HCT116 (cell line): Measurements from ENCODE around the gene USP47. TPM values are rescaled to one million over a fixed set of nuclear protein-coding genes. Genes with fewer than 3 reads are reported as not detected.

Experiments
- ATAC-seq: fragments of 200-7000 bp; cut with Tn5 transposase; 2 replicates; pipeline ENCODE4 v1.9.1; 2020; ENCODE audit warnings: mild to moderate bottlenecking, moderate library complexity
- BruUV-seq: library from RNA; stranded (reverse); fragments of 400-500 nt; replicated peaks from 2 replicates; lab custom pipeline; 2021; lab: Mats Ljungman, UMichigan
- CTCF ChIA-PET: fragments of 300-600 bp; sonication (Branson Sonifier 250); formaldehyde crosslinking; loops from one replicate; lab custom pipeline; 2021; ENCODE audit warnings: antibody characterized with exemption; lab: Charles Lee
- POLR2A ChIA-PET: fragments of 300-600, 350-600 bp; sonication (Branson Sonifier 250); formaldehyde crosslinking; loops from one replicate; lab custom pipeline; 2021; ENCODE audit warnings: antibody characterized with exemption; lab: Charles Lee
- RAD21 ChIA-PET, 2 experiments: fragments of 300-600 bp; sonication (Branson Sonifier 250); formaldehyde crosslinking; loops; one replicate each; lab custom pipeline; 2023; ENCODE audit warnings: low total read pairs in 2 of 2; ENCODE audit not compliant: uncharacterized antibody in 2 of 2, unreplicated experiment in 2 of 2, low non-redundant PET in 1 of 2; lab: Charles Lee
- DNase-seq: peaks from one replicate; pipeline ENCODE4 v3.0.0-alpha.2; 2010; ENCODE audit warnings: low read depth, low spot score
- H2AFZ ChIP-seq: fragments of 200-600 bp; shearing (Covaris generic), sonication (generic); 2 replicates; pipeline ENCODE4 v1.6.1; 2017; ENCODE audit warnings: low read depth, mixed run types, mixed read lengths, antibody characterized with exemption, low read length; ENCODE audit not compliant: poor library complexity, severe bottlenecking
- H3K27ac ChIP-seq: 2 replicates; pipeline ENCODE4 v1.5.1; 2012; ENCODE audit warnings: low read depth, low read length
- H3K27me3 ChIP-seq: fragments of 200-600 bp; sonication (generic); 2 replicates; pipeline ENCODE4 v1.6.1; 2016; ENCODE audit warnings: mixed run types, low read length, mixed read lengths; ENCODE audit not compliant: insufficient read depth
- H3K36me3 ChIP-seq, 2 experiments: fragments of 200-500 bp in 1 of 2; fragments of 200-600 bp in 1 of 2; sonication (Bioruptor generic) in 1 of 2; sonication (generic) in 1 of 2; 2 replicates each; pipeline versions ENCODE4 v1.5.1 to v1.6.1; 2014 to 2016; ENCODE audit warnings: low read length in 2 of 2, inconsistent platforms in 1 of 2, mixed read lengths in 1 of 2, mixed run types in 1 of 2; ENCODE audit not compliant: insufficient read depth in 2 of 2, control insufficient read depth in 1 of 2
- H3K4me1 ChIP-seq, 2 experiments: fragments of 200-600 bp in 1 of 2; sonication (generic) in 1 of 2; 2 replicates each; pipeline versions ENCODE4 v1.5.1 to v1.6.1; 2012 to 2017; ENCODE audit warnings: low read length in 2 of 2, inconsistent platforms in 1 of 2, mild to moderate bottlenecking in 1 of 2, mixed read lengths in 1 of 2, mixed run types in 1 of 2, moderate library complexity in 1 of 2; ENCODE audit not compliant: insufficient read depth in 2 of 2, control insufficient read depth in 1 of 2
- H3K4me2 ChIP-seq: fragments of 200-600 bp; sonication (generic); 2 replicates; pipeline ENCODE4 v1.6.1; 2017; ENCODE audit warnings: mixed run types, low read length, mixed read lengths
- H3K4me3 ChIP-seq, 2 experiments: fragments of 200-600 bp in 1 of 2; sonication (generic) in 1 of 2; replicated peaks in 1 of 2; 2 replicates each; pipeline ENCODE4 v1.5.1; 2011 to 2016; ENCODE audit warnings: low read length in 2 of 2, control low read depth in 1 of 2, low read depth in 1 of 2, mild to moderate bottlenecking in 1 of 2, mixed read lengths in 1 of 2, mixed run types in 1 of 2
- H3K79me2 ChIP-seq: fragments of 200-600 bp; sonication (generic); 2 replicates; pipeline ENCODE4 v1.6.1; 2017; ENCODE audit warnings: mild to moderate bottlenecking, mixed run types, low read length, moderate library complexity, mixed read lengths; ENCODE audit not compliant: insufficient read depth
- H3K9ac ChIP-seq: fragments of 200-600 bp; sonication (generic); 2 replicates; pipeline ENCODE4 v1.6.1; 2016; ENCODE audit warnings: low read length, mixed read lengths
- H3K9me2 ChIP-seq: fragments of 200-600 bp; sonication (generic), shearing (Covaris generic); 2 replicates; pipeline ENCODE4 v1.6.1; 2017; ENCODE audit warnings: mixed run types, mild to moderate bottlenecking, moderate library complexity; ENCODE audit not compliant: insufficient read depth
- H3K9me3 ChIP-seq, 2 experiments: fragments of 200-500 bp in 1 of 2; fragments of 200-600 bp in 1 of 2; sonication (Bioruptor generic) in 1 of 2; sonication (generic) in 1 of 2; 2 replicates each; pipeline ENCODE4 v1.6.1; 2014 to 2017; ENCODE audit warnings: low read length in 2 of 2, mixed read lengths in 2 of 2, inconsistent platforms in 1 of 2, low read depth in 1 of 2, mild to moderate bottlenecking in 1 of 2, mixed run types in 1 of 2, moderate library complexity in 1 of 2; ENCODE audit not compliant: control insufficient read depth in 1 of 2, insufficient read depth in 1 of 2
- H4K20me1 ChIP-seq: fragments of 200-600 bp; sonication (generic), shearing (Covaris generic); 2 replicates; pipeline ENCODE4 v1.6.1; 2017; ENCODE audit warnings: mixed run types, mild to moderate bottlenecking, moderate library complexity; ENCODE audit not compliant: insufficient read depth
- CBX3 ChIP-seq: IDR thresholded peaks from 2 replicates; pipeline ENCODE4 v1.6.1; 2012; ENCODE audit warnings: low read depth
- CEBPB ChIP-seq: IDR thresholded peaks from 2 replicates; pipeline ENCODE4 v1.6.1; 2012; ENCODE audit warnings: low read depth
- ELF1 ChIP-seq: IDR thresholded peaks from 2 replicates; pipeline ENCODE4 v1.6.1; 2012; ENCODE audit warnings: low read depth, borderline replicate concordance
- POLR2AphosphoS5 ChIP-seq: IDR thresholded peaks from 2 replicates; pipeline ENCODE4 v1.6.1; 2011; ENCODE audit warnings: mild to moderate bottlenecking, low read depth, low read length, moderate library complexity
- SP1 ChIP-seq: IDR thresholded peaks from 2 replicates; pipeline ENCODE4 v1.6.1; 2012; ENCODE audit warnings: low read depth
- intact Hi-C: fragments of 100-400 bp; cut with micrococcal nuclease; formaldehyde crosslinking; loops from 2 replicates; pipeline ENCODE4 v1.10.0; 2022
- total RNA-seq: library from RNA; stranded (reverse); gene quantifications from one replicate; pipeline ENCODE4 v1.2.1, GENCODE V29; 2021; ENCODE audit not compliant: unreplicated experiment
- TF ChIP-seq, protein P1 (sequence below): IDR thresholded peaks from 2 replicates; pipeline ENCODE4 v1.6.1; 2012; ENCODE audit warnings: low read depth

Gene USP47
- total RNA-seq, 1 experiment from 2014 or later, result 18.9 TPM

DNA sequence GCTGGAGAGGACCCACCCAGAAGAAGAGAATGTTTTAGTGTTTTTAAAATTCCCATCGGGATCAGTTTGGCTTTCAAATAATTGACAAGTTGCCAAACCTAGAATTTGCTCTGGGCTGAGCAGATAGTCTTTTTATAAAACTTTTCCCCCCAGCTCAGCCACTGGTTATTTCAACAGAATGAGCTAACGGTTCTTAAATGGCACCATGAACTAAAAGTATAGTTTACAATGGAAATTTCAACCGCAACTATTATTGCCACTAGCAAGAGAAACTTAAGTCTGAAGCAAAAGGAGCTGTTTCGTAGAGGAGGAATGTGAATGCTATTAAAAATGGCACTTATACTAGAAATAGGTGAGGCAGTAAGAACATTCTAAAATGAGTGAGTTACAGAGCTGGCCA lies 163.3 kb downstream of the USP47 start:
- ChIA-PET CTCF (interaction anchor here (0.7 to 0.9 kb wide), 2 partner anchors 11 to 38 kb away, joined by 3 to 4 read pairs; no protein-coding TSS in a partner anchor), POLR2A (no interaction called here), RAD21 (no interaction called here)
- Histone ChIP-seq H3K4me2 (no peak overlapping the region), H3K9me3 (no peaks in the 10 kb centered on the region), H4K20me1 (no peaks in the 10 kb centered on the region), H3K27ac (no peak overlapping the region), H3K36me3 (no peaks in the 10 kb centered on the region), H3K79me2 (no peaks in the 10 kb centered on the region), H3K4me3 (no peak overlapping the region), H3K9ac (no peak overlapping the region), H3K4me1 (no peaks in the 10 kb centered on the region), H3K9me2 (no peaks in the 10 kb centered on the region), H3K27me3 (no peaks in the 10 kb centered on the region), H2AFZ (no peak overlapping the region)
- intact Hi-C loops, result no loop called here
- TF ChIP-seq CEBPB (no peak), POLR2AphosphoS5 (no peak), SP1 (no peak), CBX3 (no peak)
- DNase-seq, result no peak
- no TSS peak for BruUV-seq
- ATAC-seq, result no peak

DNA sequence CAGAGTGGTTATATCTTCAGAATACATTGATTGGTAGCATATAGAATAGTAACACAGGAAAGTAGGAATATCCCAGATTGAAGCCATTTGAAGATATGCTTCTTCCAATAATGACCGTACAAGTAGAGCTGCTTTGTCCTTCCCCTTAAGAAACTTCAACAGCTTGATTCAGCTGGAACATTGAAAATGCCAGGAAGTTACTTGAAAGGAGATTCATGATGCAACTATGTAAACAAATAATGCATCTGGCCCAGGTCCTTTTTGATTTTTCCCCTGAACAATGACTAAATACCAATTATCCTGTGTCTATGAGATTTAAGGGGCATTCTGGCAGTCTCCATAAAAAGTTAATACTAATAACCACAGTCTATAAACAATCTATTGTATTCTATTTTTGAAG lies 163.7 kb downstream of the USP47 start:
- intact Hi-C loops, result no loop called here
- no peak overlapping the region for H3K4me3 ChIP-seq
- no peaks in the 10 kb centered on the region for H3K4me1 ChIP-seq
- no peaks in the 10 kb centered on the region for H3K79me2 ChIP-seq
- H3K9me3 ChIP-seq, result no peaks in the 10 kb centered on the region
- no peak overlapping the region for H3K27ac ChIP-seq
- H4K20me1 ChIP-seq, result no peaks in the 10 kb centered on the region
- TF ChIP-seq, protein P1, sequence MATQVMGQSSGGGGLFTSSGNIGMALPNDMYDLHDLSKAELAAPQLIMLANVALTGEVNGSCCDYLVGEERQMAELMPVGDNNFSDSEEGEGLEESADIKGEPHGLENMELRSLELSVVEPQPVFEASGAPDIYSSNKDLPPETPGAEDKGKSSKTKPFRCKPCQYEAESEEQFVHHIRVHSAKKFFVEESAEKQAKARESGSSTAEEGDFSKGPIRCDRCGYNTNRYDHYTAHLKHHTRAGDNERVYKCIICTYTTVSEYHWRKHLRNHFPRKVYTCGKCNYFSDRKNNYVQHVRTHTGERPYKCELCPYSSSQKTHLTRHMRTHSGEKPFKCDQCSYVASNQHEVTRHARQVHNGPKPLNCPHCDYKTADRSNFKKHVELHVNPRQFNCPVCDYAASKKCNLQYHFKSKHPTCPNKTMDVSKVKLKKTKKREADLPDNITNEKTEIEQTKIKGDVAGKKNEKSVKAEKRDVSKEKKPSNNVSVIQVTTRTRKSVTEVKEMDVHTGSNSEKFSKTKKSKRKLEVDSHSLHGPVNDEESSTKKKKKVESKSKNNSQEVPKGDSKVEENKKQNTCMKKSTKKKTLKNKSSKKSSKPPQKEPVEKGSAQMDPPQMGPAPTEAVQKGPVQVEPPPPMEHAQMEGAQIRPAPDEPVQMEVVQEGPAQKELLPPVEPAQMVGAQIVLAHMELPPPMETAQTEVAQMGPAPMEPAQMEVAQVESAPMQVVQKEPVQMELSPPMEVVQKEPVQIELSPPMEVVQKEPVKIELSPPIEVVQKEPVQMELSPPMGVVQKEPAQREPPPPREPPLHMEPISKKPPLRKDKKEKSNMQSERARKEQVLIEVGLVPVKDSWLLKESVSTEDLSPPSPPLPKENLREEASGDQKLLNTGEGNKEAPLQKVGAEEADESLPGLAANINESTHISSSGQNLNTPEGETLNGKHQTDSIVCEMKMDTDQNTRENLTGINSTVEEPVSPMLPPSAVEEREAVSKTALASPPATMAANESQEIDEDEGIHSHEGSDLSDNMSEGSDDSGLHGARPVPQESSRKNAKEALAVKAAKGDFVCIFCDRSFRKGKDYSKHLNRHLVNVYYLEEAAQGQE, result no peak
- TF ChIP-seq ELF1, result no peak
- H3K27me3 ChIP-seq, result no peaks in the 10 kb centered on the region
- H3K9me2 ChIP-seq, result no peaks in the 10 kb centered on the region
- RAD21 ChIA-PET, result no interaction called here
- H3K36me3 ChIP-seq, result no peaks in the 10 kb centered on the region
- H2AFZ ChIP-seq, result no peak overlapping the region
- H3K4me2 ChIP-seq, result no peak overlapping the region
- DNase-seq (no peak), ATAC-seq (no peak)
- BruUV-seq, result no TSS peak
- POLR2A ChIA-PET, result no interaction called here
- H3K9ac ChIP-seq, result no peak overlapping the region
- CTCF ChIA-PET, result interaction anchor here (0.9 kb wide), 1 partner anchor 39 kb away, joined by 4 read pairs; no protein-coding TSS in a partner anchor
